NCI-H226 (cell line): ENCODE results near the gene PEX5.

Experiments used
- DNase-seq: peaks from one replicate; pipeline ENCODE4 v3.0.0-alpha.2; 2015

Gene PEX5

GRCh38 chr12:7189398-7190267 lies at the start of gene PEX5:
Gene PEX5, plus strand, starts transcription at chr12:7189686. Its CDS starts 692 bp downstream, at chr12:7190378.
- peak; percentile 90 for DNase-seq

- DNase-seq: no peak
Observed at GRCh38 chr12:7141351-7142005, 48.0 kb upstream of the PEX5 start.

- DNase-seq: peak; percentile 29
Observed at GRCh38 chr12:7142056-7142644, 47.3 kb upstream of the PEX5 start.

GRCh38 chr12:7142809-7143465 lies 46.5 kb upstream of the PEX5 start:
- DNase-seq: no peak

- no peak for DNase-seq
Observed at GRCh38 chr12:7143564-7143963, 45.9 kb upstream of the PEX5 start.

- no peak for DNase-seq
Observed at GRCh38 chr12:7144414-7145120, 44.9 kb upstream of the PEX5 start.

- DNase-seq: no peak
Observed at GRCh38 chr12:7145671-7146070, 43.8 kb upstream of the PEX5 start.

- no peak for DNase-seq
Observed at GRCh38 chr12:7146228-7146627, 43.3 kb upstream of the PEX5 start.

- DNase-seq: no peak
Observed at GRCh38 chr12:7146906-7147305, 42.6 kb upstream of the PEX5 start.

- DNase-seq: no peak
Observed at GRCh38 chr12:7150356-7150755, 39.1 kb upstream of the PEX5 start.

GRCh38 chr12:7150841-7151240 lies 38.6 kb upstream of the PEX5 start:
- no peak for DNase-seq

GRCh38 chr12:7151532-7151931 lies 38.0 kb upstream of the PEX5 start:
- DNase-seq: no peak

GRCh38 chr12:7152818-7153217 lies 36.7 kb upstream of the PEX5 start:
- no peak for DNase-seq

GRCh38 chr12:7154042-7154441 lies 35.4 kb upstream of the PEX5 start:
- DNase-seq: no peak

GRCh38 chr12:7154901-7155470 lies 34.5 kb upstream of the PEX5 start:
- no peak for DNase-seq

GRCh38 chr12:7155471-7156034 lies 33.9 kb upstream of the PEX5 start:
- DNase-seq: no peak

GRCh38 chr12:7156259-7157197 lies 33.0 kb upstream of the PEX5 start:
- no peak for DNase-seq

- DNase-seq: no peak
Observed at GRCh38 chr12:7157391-7157790, 32.1 kb upstream of the PEX5 start.

- no peak for DNase-seq
Observed at GRCh38 chr12:7158781-7159609, 30.5 kb upstream of the PEX5 start.

- no peak for DNase-seq
Observed at GRCh38 chr12:7160183-7160582, 29.3 kb upstream of the PEX5 start.
